DMS114 treated with DMSO at 0.1 percent for 48 hours (cell line): ENCODE results near the gene RPS18.
"Not testable (repeated sequence)": the region's sequence is repeated elsewhere in the genome, so short reads cannot be mapped to it uniquely, and the experiment has no call there.

Source experiments
- DNase-seq: peaks from one replicate; lab custom pipeline; 2025; ENCODE audit not compliant: unreplicated experiment; lab: John Stamatoyannopoulos, UW

Gene RPS18

GRCh38 chr6:33272275-33273128, 627 bp downstream of the RPS18 start:
- no peak for DNase-seq

DNA sequence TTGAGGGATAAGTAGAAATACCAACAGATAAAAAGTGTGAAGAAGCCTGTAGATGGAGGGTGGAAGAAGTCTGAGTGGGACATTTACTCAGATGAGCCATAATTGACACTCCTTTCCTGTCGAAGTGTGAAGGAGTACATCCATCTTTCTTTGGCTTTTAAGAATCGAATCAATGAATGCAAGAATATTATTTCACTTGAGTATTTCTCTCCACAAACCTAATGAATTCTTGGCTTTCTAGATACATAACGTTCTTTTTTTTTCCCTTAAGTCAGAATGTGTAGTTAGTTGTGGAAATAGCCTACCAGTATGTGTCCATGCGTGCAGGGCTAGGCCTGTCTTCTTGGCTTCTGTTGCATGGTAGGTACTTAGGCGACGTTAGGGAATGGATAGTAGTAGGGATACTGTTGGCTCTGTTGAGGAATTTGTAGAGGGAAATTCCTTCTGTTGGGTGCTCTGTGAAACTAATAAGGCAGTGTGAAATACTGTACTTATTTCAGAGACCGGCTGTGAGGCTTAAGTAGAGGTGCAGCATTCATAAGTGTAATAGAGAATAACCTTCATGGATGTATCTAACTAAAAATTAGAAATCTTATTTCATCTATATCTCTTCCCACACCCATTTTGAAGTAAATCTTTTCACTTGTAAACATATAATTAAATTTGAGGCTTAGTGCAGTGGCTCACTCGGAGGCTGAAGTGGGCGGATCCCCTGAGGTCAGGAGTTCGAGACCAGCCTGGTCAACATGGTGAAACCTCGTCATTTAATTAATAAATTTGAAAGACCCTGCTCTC, 1.5 kb downstream of the RPS18 start:
- peak; percentile 32 for DNase-seq

- DNase-seq: peak; percentile 20
Measured at GRCh38 chr6:33273924-33274902, 2.3 kb downstream of the RPS18 start.

DNA sequence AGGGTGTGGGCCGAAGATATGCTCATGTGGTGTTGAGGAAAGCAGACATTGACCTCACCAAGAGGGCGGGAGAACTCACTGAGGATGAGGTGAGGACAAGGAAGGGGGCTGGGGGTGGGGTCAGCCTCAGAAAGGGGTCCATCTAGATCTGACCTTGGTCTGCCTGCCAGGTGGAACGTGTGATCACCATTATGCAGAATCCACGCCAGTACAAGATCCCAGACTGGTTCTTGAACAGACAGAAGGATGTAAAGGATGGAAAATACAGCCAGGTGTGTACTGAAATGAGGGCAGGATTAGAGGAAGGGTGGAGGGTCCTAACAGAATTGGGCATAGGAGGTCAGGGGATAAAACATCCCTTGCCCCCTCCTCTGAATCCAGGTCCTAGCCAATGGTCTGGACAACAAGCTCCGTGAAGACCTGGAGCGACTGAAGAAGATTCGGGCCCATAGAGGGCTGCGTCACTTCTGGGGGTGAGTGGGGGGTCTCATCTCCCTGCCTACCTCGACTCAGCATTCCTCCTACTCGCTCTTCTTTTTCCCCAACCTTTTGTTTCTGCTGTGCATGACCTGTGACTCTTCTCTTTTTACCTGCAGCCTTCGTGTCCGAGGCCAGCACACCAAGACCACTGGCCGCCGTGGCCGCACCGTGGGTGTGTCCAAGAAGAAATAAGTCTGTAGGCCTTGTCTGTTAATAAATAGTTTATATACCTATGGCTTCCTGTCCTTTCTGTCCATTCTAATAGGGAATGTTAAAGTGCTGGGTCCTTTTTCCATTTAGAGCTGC, 4.1 kb downstream of the RPS18 start:
- DNase-seq: not testable (repeated sequence)

DNA sequence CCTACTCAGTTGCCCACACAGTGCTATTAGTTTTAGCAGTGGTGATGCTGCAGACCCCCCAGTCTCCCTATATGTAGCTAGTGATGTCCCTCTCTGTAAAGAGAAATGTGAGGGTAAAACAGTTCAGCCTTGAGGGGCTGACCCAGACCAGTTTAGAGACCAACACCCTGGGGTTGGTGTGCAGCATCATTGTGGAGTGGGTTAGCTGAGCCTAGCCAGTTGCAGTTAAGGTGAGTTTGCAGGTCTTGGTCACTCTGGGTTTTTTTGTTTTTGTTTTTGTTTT, 4.6 kb downstream of the RPS18 start:
- DNase-seq: peak; percentile 77

DNA sequence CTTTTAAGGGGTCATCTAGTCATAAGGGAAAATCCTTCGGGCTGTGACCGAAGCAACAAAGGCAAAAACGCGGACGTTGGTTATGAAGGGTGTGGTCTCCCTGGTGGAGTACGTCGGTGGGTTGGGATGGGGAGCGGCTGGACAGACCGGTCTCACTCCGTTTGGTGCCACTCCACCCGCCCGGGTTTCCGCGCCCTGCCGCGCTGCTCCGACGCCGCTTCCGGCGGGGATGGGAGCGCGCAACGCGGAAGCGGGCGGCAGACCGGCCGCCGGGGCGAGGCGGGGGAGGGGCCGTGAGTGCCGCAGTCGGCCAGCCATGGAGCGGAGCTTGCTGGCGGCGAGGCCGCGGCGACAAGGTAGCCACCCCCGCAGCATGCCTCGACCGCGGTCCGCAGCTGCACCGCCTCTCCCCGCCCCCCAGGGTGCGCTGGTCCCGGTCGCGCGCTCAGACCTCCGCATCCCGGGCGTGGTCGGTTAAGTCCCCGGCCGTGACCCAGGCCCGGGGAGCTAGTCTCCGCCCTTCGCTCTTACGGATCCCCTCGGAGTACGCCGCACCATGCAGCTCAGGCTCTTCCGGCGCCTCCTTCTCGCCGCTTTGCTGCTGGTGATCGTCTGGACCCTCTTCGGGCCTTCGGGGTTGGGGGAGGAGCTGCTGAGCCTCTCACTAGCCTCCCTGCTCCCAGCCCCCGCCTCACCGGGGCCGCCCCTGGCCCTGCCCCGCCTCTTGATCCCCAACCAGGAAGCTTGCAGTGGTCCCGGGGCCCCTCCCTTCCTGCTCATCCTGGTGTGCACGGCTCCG, 5.2 kb downstream of the RPS18 start, which contains the start of gene B3GALT4:
B3GALT4 (plus strand) TSS at position 260 of the 799 bp plus-strand sequence; CDS start at position 557, 297 bp downstream.
- peak; percentile 87 for DNase-seq

- no peak for DNase-seq
Measured at GRCh38 chr6:33277663-33278391, 6.0 kb downstream of the RPS18 start.

DNA sequence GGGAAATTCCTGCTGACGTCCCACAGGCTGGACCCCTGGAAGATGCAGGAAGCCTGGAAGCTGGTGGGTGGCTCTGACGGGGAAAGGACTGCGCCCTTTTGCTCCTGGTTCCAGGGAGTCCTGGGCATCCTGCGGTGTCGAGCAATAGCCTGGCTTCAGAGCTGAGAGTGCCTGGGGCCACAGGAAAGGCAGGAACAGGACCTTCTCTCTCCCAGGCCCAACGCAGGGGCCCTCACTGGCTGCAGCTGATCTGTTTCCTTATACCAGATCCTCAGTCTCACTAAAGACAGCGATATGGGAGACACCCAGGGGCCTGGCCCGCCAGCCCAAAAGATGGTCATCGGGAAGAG, 6.5 kb downstream of the RPS18 start:
- DNase-seq: peak; percentile 36

GRCh38 chr6:33278810-33279209, 6.9 kb downstream of the RPS18 start:
- DNase-seq: no peak

- no peak for DNase-seq
Measured at GRCh38 chr6:33279257-33279695, 7.4 kb downstream of the RPS18 start.

- DNase-seq: peak; percentile 78
Measured at GRCh38 chr6:33279971-33280511, 8.2 kb downstream of the RPS18 start.

- DNase-seq: no peak
Measured at GRCh38 chr6:33280539-33280938, 8.7 kb downstream of the RPS18 start.

DNA sequence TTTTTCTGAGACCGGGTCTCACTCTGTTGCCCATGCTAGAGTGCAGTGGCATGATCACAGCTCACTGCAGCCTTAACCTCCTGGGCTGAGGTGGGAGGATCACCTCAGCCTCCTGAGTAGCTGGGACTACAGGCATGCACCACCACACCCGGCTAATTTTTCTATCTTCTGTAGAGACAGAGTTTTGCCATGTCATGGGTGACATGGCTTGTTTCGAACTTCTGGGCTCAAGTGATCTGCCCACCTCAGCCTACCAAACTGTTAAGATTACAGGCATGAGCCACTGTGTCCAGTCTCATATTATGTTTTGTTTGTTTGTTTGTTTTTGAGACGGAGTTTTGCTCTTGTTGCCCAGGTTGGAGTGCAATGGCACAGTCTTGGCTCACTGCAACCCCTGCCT, 13.3 kb downstream of the RPS18 start:
- not testable (repeated sequence) for DNase-seq

- DNase-seq: no peak
Measured at GRCh38 chr6:33286946-33287914, 15.4 kb downstream of the RPS18 start.

DNA sequence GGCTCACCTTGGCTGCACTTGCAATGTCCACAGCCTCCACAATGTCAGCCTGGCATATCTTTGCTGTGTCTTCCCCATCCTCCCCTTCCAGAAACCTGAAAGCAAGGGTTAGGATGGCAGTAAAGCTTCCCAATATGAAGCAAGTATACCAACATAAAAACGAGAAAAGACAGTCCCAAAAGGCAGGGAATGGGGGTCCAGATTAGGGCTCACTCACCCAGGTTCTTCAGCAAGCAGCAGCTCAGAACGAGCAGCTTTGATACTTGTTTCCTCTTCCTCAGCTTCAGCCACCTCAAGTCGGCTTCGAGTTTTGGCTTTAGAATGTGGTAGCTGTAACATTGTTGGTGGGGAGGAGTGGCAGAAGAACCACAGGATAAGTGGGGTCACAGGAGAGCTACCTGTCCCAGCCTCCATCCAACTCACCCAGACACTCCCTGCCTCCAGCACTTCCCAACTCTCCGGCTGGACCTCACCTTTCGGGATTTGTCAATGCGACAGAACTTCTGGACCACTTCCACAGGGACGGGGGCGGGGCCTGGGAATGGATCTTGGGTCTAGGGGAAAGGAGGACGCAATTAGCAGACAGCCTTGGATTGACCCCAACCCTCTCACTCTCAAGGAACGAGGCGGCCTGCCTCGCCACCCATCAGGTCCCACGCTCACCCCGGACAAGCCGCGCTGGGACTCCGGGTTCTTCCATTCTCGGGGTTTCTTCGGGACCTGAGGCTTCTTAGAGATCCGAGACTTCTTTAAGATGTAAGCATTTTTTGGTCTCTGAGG, 16.5 kb downstream of the RPS18 start:
- no peak for DNase-seq

- peak; percentile 99 for DNase-seq
Measured at GRCh38 chr6:33288921-33289783, 17.3 kb downstream of the RPS18 start, which contains the start of the genes PFDN6 and WDR46. PFDN6 (plus strand) TSS chr6:33289601; CDS start chr6:33289857, 256 bp downstream. WDR46 (minus strand) TSS chr6:33289239; CDS start chr6:33289170, 69 bp downstream.
